ENCODE data around the gene ADAM12. TPM values are rescaled to one million over a fixed set of nuclear protein-coding genes. Genes with fewer than 3 reads are reported as not detected.

ADAM12 gene
- total and polyA plus RNA-seq, 2 of the 13 experiments (the other 11 are each of a cell fraction or from before 2014, with no cell fraction given) = not detected

DNA sequence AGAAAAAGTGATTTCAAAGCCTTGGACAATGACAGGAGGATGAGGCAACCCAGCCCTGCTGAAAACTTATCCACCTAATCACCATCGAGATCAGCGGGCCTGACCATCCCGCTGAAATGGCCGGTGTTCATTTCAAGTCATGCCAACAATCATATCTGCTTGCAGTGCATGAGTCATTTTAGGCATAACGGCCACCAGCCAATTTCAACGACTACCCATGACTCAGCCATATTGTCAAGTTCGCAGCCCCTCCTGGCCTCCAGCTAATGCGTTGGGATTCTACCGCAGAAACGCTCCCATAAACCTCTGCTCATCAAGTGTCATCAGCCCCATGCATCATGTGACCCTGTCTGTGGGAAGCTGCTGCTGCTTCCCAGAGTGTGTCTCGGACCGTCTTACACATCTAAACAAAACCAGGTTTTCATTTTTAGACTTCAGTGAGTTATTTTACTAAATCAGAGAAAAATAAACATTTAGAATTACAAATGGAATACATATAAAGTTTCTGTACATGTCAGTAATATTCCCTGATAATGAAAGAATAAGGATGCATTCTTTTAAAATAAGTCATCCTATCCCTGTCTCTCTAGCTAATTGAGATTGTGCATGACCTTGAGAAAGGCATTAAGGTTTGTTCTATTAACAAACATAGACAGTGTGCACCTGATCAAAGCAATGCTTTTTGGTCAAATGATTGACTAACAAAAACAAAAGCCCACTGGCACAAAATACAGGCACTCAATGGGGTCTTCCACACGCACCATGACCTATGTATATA, 188.9 kb downstream of the ADAM12 start (continued):
- TF ChIP-seq SOX13 (IDR thresholded peaks at IDR 0.05) = no peak
- TF ChIP-seq SOX13 (CRISPR knock-in tag; conservative IDR thresholded peaks at IDR 0.05 in 1 of 2, IDR thresholded peaks at IDR 0.05 in 1 of 2) = no peak
- no peak for TF ChIP-seq ZNF788 (CRISPR knock-in tag; IDR thresholded peaks at IDR 0.05; ENCODE audit: borderline replicate concordance)
- TF ChIP-seq ZNF138 (CRISPR knock-in tag; IDR thresholded peaks at IDR 0.05; ENCODE audit: low read depth) = no peak
- TF ChIP-seq ZNF747 (CRISPR knock-in tag; IDR thresholded peaks at IDR 0.05; ENCODE audit: borderline replicate concordance) = no peak
- TF ChIP-seq, protein P1, sequence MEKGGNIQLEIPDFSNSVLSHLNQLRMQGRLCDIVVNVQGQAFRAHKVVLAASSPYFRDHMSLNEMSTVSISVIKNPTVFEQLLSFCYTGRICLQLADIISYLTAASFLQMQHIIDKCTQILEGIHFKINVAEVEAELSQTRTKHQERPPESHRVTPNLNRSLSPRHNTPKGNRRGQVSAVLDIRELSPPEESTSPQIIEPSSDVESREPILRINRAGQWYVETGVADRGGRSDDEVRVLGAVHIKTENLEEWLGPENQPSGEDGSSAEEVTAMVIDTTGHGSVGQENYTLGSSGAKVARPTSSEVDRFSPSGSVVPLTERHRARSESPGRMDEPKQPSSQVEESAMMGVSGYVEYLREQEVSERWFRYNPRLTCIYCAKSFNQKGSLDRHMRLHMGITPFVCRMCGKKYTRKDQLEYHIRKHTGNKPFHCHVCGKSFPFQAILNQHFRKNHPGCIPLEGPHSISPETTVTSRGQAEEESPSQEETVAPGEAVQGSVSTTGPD (CRISPR knock-in tag; IDR thresholded peaks at IDR 0.05) = no peak
- TF ChIP-seq, protein P2, sequence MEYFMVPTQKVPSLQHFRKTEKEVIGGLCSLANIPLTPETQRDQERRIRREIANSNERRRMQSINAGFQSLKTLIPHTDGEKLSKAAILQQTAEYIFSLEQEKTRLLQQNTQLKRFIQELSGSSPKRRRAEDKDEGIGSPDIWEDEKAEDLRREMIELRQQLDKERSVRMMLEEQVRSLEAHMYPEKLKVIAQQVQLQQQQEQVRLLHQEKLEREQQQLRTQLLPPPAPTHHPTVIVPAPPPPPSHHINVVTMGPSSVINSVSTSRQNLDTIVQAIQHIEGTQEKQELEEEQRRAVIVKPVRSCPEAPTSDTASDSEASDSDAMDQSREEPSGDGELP (IDR thresholded peaks at IDR 0.05; ENCODE audit: borderline replicate concordance, low read depth) = no peak

DNA sequence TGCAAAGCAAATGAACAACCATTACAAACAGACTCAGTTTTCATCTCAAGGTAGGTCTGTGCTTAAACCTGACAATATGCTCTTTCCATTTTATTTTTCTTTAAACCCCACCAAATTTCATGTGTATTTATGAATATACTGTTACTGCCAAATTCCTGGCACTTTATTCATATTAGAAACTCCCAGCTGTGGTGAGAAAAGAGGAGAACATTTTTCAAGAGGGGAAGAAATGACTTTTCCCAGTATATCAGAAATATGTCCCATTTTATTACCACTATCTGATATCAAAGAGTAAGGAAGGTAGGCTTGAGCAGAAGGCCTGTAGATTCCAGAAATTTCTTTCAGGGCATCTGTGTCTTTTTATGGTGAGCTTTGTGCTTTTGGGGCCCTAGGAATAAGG, 189.6 kb downstream of the ADAM12 start:
- ChIA-PET POLR2A (no interaction called here), CTCF (ENCODE audit: low intra/inter-chr PET ratio, low total read pairs) (no interaction called here)
- intact Hi-C loops (cut with micrococcal nuclease; ENCODE audit: unreplicated experiment) = no loop called here
- no peak overlapping the region for H3K4me2 ChIP-seq (ENCODE audit: low read depth, low read length)
- DNase-seq (ENCODE audit: low spot score) (no peak), ATAC-seq (no peak), FAIRE-seq (no peak)
- no peaks in the 10 kb centered on the region for H3K79me2 ChIP-seq (ENCODE audit: insufficient read depth, low read length)
- no peaks in the 10 kb centered on the region for H3K36me3 ChIP-seq (replicated peaks in 1 of 2; ENCODE audit: control insufficient read depth in 1 of 2, insufficient read depth in 2 of 2, low read length in 2 of 2)
- no TSS peak for BruUV-seq (replicated peaks)
- H3K27me3 ChIP-seq (ENCODE audit: control insufficient read depth in 1 of 2, insufficient read depth in 2 of 2, low read length in 2 of 2) = peaks cover 2 to 21% of the 10 kb centered on the region in 2 experiments; a peak in 4 of 5 replicates
- no peak overlapping the region for H3K9ac ChIP-seq (ENCODE audit: insufficient read depth, low read depth, low read length)
- no peak overlapping the region for H3K27ac ChIP-seq (ENCODE audit: extremely low read length, insufficient read depth, low read length)
- in situ Hi-C loops (cut with HindIII; ENCODE audit: extremely low pct_ligation_motif_present, low pct_unique_long_range_greater_than_20kb) = no loop called here
- H4K20me1 ChIP-seq (ENCODE audit: insufficient read depth, low read length) = no peaks in the 10 kb centered on the region
- H2AFZ ChIP-seq (ENCODE audit: low read length) = no peak overlapping the region
- no peaks in the 10 kb centered on the region for H3K9me3 ChIP-seq (ENCODE audit: low read length)
- no peak overlapping the region for H3K4me3 ChIP-seq (replicated peaks in 1 of 3; ENCODE audit: insufficient read depth in 1 of 3, low read depth in 2 of 3, low read length in 3 of 3)
- no peaks in the 10 kb centered on the region for H3K4me1 ChIP-seq (ENCODE audit: insufficient read depth, low read length)
- no peak for TF ChIP-seq ARHGAP35 (CRISPR knock-in tag; IDR thresholded peaks at IDR 0.05; ENCODE audit: borderline replicate concordance)
- TF ChIP-seq, protein P3, sequence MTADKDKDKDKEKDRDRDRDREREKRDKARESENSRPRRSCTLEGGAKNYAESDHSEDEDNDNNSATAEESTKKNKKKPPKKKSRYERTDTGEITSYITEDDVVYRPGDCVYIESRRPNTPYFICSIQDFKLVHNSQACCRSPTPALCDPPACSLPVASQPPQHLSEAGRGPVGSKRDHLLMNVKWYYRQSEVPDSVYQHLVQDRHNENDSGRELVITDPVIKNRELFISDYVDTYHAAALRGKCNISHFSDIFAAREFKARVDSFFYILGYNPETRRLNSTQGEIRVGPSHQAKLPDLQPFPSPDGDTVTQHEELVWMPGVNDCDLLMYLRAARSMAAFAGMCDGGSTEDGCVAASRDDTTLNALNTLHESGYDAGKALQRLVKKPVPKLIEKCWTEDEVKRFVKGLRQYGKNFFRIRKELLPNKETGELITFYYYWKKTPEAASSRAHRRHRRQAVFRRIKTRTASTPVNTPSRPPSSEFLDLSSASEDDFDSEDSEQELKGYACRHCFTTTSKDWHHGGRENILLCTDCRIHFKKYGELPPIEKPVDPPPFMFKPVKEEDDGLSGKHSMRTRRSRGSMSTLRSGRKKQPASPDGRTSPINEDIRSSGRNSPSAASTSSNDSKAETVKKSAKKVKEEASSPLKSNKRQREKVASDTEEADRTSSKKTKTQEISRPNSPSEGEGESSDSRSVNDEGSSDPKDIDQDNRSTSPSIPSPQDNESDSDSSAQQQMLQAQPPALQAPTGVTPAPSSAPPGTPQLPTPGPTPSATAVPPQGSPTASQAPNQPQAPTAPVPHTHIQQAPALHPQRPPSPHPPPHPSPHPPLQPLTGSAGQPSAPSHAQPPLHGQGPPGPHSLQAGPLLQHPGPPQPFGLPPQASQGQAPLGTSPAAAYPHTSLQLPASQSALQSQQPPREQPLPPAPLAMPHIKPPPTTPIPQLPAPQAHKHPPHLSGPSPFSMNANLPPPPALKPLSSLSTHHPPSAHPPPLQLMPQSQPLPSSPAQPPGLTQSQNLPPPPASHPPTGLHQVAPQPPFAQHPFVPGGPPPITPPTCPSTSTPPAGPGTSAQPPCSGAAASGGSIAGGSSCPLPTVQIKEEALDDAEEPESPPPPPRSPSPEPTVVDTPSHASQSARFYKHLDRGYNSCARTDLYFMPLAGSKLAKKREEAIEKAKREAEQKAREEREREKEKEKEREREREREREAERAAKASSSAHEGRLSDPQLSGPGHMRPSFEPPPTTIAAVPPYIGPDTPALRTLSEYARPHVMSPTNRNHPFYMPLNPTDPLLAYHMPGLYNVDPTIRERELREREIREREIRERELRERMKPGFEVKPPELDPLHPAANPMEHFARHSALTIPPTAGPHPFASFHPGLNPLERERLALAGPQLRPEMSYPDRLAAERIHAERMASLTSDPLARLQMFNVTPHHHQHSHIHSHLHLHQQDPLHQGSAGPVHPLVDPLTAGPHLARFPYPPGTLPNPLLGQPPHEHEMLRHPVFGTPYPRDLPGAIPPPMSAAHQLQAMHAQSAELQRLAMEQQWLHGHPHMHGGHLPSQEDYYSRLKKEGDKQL (CRISPR knock-in tag; IDR thresholded peaks at IDR 0.05; ENCODE audit: low read depth) = no peak
- TF ChIP-seq, protein P4, sequence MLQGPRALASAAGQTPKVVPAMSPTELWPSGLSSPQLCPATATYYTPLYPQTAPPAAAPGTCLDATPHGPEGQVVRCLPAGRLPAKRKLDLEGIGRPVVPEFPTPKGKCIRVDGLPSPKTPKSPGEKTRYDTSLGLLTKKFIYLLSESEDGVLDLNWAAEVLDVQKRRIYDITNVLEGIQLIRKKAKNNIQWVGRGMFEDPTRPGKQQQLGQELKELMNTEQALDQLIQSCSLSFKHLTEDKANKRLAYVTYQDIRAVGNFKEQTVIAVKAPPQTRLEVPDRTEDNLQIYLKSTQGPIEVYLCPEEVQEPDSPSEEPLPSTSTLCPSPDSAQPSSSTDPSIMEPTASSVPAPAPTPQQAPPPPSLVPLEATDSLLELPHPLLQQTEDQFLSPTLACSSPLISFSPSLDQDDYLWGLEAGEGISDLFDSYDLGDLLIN (CRISPR knock-in tag; IDR thresholded peaks at IDR 0.05; ENCODE audit: borderline replicate concordance) = no peak
